Uterus (tissue), 2 donors: ENCODE results near the gene SDCCAG8.

Experiments used
- POLR2A ChIP-seq, 2 donors: fragments of 450-650 bp; IDR thresholded peaks; one replicate each; pipeline ENCODE4 v1.6.1; 2016; ENCODE audit warnings: antibody characterized with exemption in 2 of 2, mild to moderate bottlenecking in 1 of 2, moderate library complexity in 1 of 2
- TF ChIP-seq, protein P1 (sequence below), 4 experiments: fragments of 200-600 bp in 2 of 4; fragments of 450-650 bp in 2 of 4; sonication (generic) in 2 of 4; IDR thresholded peaks; one replicate each; pipeline ENCODE4 v1.5.1; 2016 to 2019; ENCODE audit warnings: antibody characterized with exemption in 4 of 4, mild to moderate bottlenecking in 2 of 4, moderate library complexity in 1 of 4

DNA sequence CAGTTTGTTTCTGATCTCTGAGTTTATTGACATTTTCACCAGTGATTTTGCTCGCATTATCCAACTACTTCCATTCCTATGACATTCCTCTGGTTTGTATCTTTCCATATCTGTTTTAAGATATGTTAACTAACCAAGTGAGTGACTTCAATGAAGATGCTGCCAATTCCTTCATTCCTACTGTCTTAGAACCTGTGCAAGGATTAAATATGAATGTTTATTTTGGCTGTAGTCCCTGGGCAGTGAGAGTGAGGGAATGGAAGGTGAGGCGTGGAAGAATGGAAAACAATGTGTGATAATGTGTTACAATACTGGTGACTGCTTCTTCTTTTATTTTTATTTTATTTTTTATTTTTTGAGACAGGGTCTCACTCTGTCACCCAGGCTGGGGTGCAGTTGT is 183.0 kb downstream of the SDCCAG8 start:
- no peak for TF ChIP-seq POLR2A (IDR thresholded peaks at IDR 0.05)
- TF ChIP-seq, protein P1, sequence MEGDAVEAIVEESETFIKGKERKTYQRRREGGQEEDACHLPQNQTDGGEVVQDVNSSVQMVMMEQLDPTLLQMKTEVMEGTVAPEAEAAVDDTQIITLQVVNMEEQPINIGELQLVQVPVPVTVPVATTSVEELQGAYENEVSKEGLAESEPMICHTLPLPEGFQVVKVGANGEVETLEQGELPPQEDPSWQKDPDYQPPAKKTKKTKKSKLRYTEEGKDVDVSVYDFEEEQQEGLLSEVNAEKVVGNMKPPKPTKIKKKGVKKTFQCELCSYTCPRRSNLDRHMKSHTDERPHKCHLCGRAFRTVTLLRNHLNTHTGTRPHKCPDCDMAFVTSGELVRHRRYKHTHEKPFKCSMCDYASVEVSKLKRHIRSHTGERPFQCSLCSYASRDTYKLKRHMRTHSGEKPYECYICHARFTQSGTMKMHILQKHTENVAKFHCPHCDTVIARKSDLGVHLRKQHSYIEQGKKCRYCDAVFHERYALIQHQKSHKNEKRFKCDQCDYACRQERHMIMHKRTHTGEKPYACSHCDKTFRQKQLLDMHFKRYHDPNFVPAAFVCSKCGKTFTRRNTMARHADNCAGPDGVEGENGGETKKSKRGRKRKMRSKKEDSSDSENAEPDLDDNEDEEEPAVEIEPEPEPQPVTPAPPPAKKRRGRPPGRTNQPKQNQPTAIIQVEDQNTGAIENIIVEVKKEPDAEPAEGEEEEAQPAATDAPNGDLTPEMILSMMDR (IDR thresholded peaks at IDR 0.05): no peak
